Thyroid gland (tissue), 4 donors: ENCODE measurements around the gene EPHA1. TPM values are rescaled to one million over a fixed set of nuclear protein-coding genes. Genes with fewer than 3 reads are reported as not detected.

Experiments used
- DNase-seq, 2 donors: peaks; one replicate each; pipeline ENCODE4 v3.0.0-alpha.2; 2019
- H3K27ac ChIP-seq, 3 donors: fragments of 200-600 bp; sonication (generic); 1 replicate in 2 of 3; 2 replicates in 1 of 3; pipeline ENCODE4 v1.5.1; 2016 to 2019; ENCODE audit warnings: mild to moderate bottlenecking in 1 of 3, moderate library complexity in 1 of 3
- H3K27me3 ChIP-seq: fragments of 200-600 bp; sonication (generic); one replicate; pipeline ENCODE4 v1.5.1; 2019
- H3K36me3 ChIP-seq, 2 donors: fragments of 200-600 bp; sonication (generic); one replicate each; pipeline ENCODE4 v1.5.1; 2016 to 2019
- H3K4me1 ChIP-seq, 2 donors: fragments of 200-600 bp; sonication (generic); one replicate each; pipeline ENCODE4 v1.5.1; 2017 to 2019
- H3K4me3 ChIP-seq, 3 donors: fragments of 200-600 bp; sonication (generic); replicated peaks in 1 of 3; 1 replicate in 2 of 3; 2 replicates in 1 of 3; pipeline ENCODE4 v1.5.1; 2016; ENCODE audit warnings: mild to moderate bottlenecking in 1 of 3
- H3K9me3 ChIP-seq: fragments of 200-600 bp; sonication (generic); one replicate; pipeline ENCODE4 v1.5.1; 2017
- CTCF ChIP-seq, 6 experiments: fragments of 200-600 bp in 3 of 6; fragments of 450-650 bp in 3 of 6; sonication (generic) in 3 of 6; IDR thresholded peaks; one replicate each; pipeline ENCODE4 v1.5.1; 2016 to 2019; ENCODE audit warnings: antibody characterized with exemption in 6 of 6, mild to moderate bottlenecking in 2 of 6, inconsistent platforms in 1 of 6, moderate library complexity in 1 of 6
- POLR2A ChIP-seq, 2 donors: fragments of 450-650 bp; IDR thresholded peaks; one replicate each; pipeline ENCODE4 v1.6.1; 2017; ENCODE audit warnings: antibody characterized with exemption in 2 of 2, mild to moderate bottlenecking in 2 of 2, moderate library complexity in 1 of 2
- WGBS, 2 donors: methylation state at CpG; one replicate each; pipeline ENCODE4 v1.1.5; 2017; 5-methylcytosine and 5-hydroxymethylcytosine counted together
- intact Hi-C: fragments of 100-400 bp; cut with DNase I; formaldehyde crosslinking; loops from one replicate; pipeline ENCODE4 v1.15.1; 2023
- total RNA-seq, 4 donors: library from RNA; depleted of rRNA; stranded (reverse); fragments of >200 nt; gene quantifications; one replicate each; pipeline ENCODE4 v1.2.3, GENCODE V29; 2016

The EPHA1 gene
- total RNA-seq, 4 donors from 2014 or later: 7.5 to 22.4 (median 16.4) TPM

DNA sequence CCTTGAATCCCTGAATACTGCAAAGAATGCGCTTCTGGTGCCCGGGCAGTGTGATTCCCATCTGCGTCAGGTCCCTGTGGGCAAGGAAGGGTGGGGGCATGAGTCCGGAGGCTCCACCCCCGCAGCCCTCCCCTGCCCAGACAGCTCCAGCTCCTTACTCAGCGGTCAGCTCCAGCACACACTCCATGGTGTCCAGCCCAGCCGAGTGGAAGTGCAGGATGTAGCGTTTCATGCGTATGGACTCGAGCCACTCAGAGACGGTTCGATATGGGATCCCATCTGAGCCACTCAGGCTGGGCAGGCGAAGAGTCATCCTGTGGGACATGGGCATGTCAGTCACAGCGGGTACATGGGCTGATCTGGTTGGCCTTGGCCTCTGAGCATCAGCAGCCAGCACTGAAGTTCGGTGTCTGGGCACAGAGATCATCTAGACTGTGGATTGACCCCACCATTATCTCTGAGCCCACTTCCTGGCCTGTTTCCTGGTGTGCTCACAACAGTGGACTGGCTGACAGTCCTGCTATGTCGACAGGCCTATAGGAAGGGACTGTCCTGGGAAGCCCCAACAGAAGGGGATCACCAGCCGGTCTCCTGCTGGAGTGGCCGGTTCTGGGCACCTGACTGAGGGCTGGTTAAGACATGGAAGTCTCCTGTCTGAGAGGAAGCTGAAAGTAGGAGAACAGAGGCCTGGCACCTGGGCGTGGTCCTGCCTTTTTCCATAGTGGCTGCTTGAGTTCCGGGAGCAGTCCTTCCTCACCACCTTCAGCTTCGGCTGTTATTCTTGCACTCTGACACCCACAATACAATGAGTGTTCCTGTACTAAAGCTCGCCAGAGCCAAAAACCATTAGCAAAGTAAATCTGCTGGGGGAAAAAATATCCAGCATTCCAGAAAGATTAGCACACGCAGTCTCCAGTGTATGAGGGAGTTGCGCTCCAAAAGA lies 16.9 kb downstream of the EPHA1 start:
- H3K4me1 ChIP-seq: peaks cover 10 to 30% of the 10 kb centered on the region in 2 donors
- no peak for DNase-seq
- intact Hi-C loops: no loop called here

DNA sequence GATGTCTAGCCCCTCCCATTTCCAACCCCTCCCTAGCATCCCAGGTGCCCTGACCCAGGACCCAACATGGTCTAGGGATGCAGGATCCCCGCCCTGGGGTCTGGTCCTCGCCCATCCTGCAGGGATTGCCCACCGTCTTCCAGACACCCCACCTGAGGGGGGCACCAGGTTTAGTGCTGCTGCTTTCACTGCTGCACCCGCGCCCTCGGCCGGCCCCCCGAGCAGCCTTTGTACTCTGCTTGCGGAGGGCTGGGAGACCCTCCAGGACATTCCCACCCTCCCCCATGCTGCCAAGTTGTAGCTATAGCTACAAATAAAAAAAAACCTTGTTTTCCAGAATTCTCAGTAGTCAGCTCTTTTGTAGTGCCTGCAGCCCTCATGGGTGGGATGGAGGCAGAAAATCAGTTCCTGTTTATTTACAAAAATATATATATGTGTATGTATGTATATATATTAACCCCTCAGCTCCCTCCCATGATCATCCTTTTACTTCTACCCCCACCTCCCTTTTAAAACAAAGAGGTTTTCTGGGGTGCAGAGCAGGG lies 17.8 kb downstream of the EPHA1 start:
- H3K27me3 ChIP-seq: no peaks in the 10 kb centered on the region
- WGBS, 2 donors: 78 to 95% methylated on average over 9 of the region's 9 CpGs
- no peaks in the 10 kb centered on the region for H3K9me3 ChIP-seq
- no peak overlapping the region for H3K4me3 ChIP-seq
- DNase-seq: no peak
- intact Hi-C loops: no loop called here
- peaks cover 14 to 34% of the 10 kb centered on the region in 2 donors for H3K36me3 ChIP-seq
- TF ChIP-seq CTCF (IDR thresholded peaks at IDR 0.05): no peak
- no peak for TF ChIP-seq POLR2A (IDR thresholded peaks at IDR 0.05)
- H3K4me1 ChIP-seq: peaks cover 10 to 39% of the 10 kb centered on the region in 2 donors
- peak overlapping the region in 2 of 3 donors; percentile 9 to 78 for H3K27ac ChIP-seq

More for the DNA sequence above, 16.9 kb downstream of the EPHA1 start:
- peaks cover 14 to 34% of the 10 kb centered on the region in 2 donors for H3K36me3 ChIP-seq
- WGBS, 2 donors: 59 to 69% methylated on average over 14 to 23 of the region's 24 CpGs
- no peaks in the 10 kb centered on the region for H3K9me3 ChIP-seq
- no peak overlapping the region for H3K4me3 ChIP-seq
- H3K27me3 ChIP-seq: no peaks in the 10 kb centered on the region
- peak overlapping the region; percentile 11 to 78 (median 68) for H3K27ac ChIP-seq
- TF ChIP-seq POLR2A (IDR thresholded peaks at IDR 0.05) (peak in 1 of 2 donors; percentile 7), CTCF (IDR thresholded peaks at IDR 0.05) (no peak)

DNA sequence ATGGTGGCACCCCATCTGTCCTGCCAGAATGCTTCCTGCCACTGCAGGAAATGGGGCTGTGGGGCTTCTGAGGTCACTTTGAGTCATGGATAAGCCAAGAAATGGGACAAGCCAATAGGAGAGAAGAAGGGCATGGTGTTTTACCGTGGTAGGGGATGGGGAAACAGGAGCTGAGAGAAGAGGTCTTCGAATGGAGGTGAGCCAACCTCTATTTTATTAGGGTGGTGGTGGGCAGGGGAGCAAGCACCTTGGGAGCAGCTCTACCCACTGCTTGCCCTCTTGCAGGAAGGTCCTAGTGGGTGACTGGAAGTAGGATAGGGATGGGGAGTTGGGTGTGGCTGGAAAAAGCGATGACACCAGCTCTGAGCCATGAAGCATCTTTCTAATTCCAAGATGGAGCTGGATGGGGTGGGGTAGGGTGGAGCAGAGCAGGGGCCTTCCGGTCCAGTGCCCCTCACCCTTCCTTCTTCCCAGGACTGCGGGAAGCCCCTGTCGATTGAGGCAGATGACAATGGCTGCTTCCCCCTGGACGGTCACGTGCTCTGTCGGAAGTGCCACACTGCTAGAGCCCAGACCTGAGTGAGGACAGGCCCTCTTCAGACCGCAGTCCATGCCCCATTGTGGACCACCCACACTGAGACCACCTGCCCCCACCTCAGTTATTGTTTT lies 18.4 kb downstream of the EPHA1 start:
- Histone ChIP-seq H3K4me3 (no peak overlapping the region), H3K36me3 (peaks cover 14 to 34% of the 10 kb centered on the region in 2 donors), H3K27ac (peak overlapping the region in 1 of 3 donors; percentile 9), H3K9me3 (no peaks in the 10 kb centered on the region), H3K4me1 (peaks cover 10 to 43% of the 10 kb centered on the region in 2 donors), H3K27me3 (no peaks in the 10 kb centered on the region)
- no peak for DNase-seq
- TF ChIP-seq POLR2A (IDR thresholded peaks at IDR 0.05): no peak
- no peak for TF ChIP-seq CTCF (IDR thresholded peaks at IDR 0.05)
- 92% methylated on average over 10 of the region's 10 CpGs for WGBS, 2 donors
- intact Hi-C loops: no loop called here

DNA sequence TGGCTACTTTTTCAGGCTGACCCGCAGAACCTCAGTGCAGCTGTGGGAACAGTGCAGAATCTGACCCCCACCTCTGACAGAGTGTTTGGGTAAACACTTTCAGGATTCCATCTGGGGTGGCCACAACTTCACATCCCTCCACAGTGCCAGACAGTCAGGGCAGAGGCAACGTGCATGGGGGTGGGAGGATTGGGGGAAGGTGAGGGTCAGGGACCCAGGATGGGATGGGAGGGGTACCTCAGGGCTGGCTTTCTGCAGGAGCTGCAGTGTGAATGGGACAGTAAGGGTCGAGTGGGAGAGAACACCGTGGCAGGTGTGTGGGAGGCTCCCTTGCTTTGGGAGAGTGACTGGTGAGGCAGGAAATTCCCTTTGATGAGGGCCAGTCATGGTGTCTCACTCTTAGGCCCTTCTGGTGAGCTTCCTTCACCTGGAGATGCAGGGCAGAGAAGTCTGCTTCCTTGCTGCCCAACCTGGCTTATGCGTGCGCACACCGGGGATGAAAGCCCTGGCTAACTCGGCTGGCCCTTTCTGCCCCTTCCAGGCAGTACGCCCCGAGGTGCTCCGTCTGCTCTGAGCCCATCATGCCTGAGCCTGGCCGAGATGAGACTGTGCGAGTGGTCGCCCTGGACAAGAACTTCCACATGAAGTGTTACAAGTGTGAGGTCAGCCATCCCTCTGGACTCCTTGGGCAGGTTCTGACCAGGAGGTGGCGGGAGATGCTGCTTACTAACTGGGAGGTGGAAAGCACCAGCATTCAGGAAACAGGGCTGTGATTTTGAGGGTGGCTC lies 19.1 kb downstream of the EPHA1 start:
- H3K27ac ChIP-seq: no peak overlapping the region
- intact Hi-C loops: loop anchor here (10.0 kb wide), 1 partner anchor 105 kb away; the partner anchor contains the start of genes CASP2 and TMEM139
- H3K36me3 ChIP-seq: peaks cover 14 to 34% of the 10 kb centered on the region in 2 donors
- WGBS, 2 donors: 87 to 93% methylated on average over 14 to 15 of the region's 15 CpGs
- no peak overlapping the region for H3K4me3 ChIP-seq
- no peaks in the 10 kb centered on the region for H3K9me3 ChIP-seq
- no peak for DNase-seq
- H3K4me1 ChIP-seq: peaks cover 17 to 51% of the 10 kb centered on the region in 2 donors
- no peak for TF ChIP-seq CTCF (IDR thresholded peaks at IDR 0.05)
- TF ChIP-seq POLR2A (IDR thresholded peaks at IDR 0.05): no peak
- H3K27me3 ChIP-seq: no peaks in the 10 kb centered on the region
